OCI-LY1 (cell line): Measurements from ENCODE around the gene IPO4.

Experiments used
- CTCF ChIP-seq: fragments of 200-600 bp; sonication (generic), shearing (Covaris generic); IDR thresholded peaks from 2 replicates; pipeline ENCODE4 v1.5.1; 2017; ENCODE audit warnings: mild to moderate bottlenecking, antibody characterized with exemption, low read length, moderate library complexity, mixed read lengths
- EZH2 ChIP-seq: fragments of 200-600 bp; sonication (generic), shearing (Covaris generic); IDR thresholded peaks from 2 replicates; pipeline ENCODE4 v1.8.0; 2017; ENCODE audit warnings: borderline replicate concordance, mixed run types, mild to moderate bottlenecking, antibody characterized with exemption, low read length, moderate library complexity, mixed read lengths

DNA sequence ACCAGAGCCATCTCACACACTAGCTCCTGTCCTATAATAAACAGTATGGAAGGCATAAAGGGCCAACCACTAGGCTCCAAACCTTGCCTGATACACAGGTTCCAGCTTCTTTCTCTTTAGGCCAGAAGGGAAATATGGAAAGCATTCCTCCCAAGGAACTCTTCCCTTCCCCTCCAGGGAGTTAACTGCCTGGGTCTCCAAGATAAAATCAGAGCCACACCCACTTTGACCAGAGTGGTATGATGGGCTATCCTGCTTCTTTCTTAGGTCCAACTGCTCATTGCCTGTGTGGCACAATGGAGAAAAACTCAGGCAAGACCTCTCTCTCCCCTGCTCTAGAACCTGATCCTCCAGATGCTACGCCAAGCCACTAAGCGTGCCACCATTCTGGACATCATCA is 19.0 kb upstream of the IPO4 start:
- TF ChIP-seq CTCF = no peak
- no peak for TF ChIP-seq EZH2
